GM10266 (cell line): Measurements from ENCODE around the gene GNPTG.

Source experiments
- DNase-seq: peaks from one replicate; pipeline ENCODE4 v3.0.0; 2012; ENCODE audit errors: extremely low spot score
- TF ChIP-seq, protein P1 (sequence below): IDR thresholded peaks from 2 replicates; pipeline ENCODE4 v1.5.1; 2012; ENCODE audit warnings: mild to moderate bottlenecking, low read depth; ENCODE audit not compliant: control insufficient read depth, insufficient read depth; ENCODE audit errors: missing control alignments

GNPTG gene

DNA sequence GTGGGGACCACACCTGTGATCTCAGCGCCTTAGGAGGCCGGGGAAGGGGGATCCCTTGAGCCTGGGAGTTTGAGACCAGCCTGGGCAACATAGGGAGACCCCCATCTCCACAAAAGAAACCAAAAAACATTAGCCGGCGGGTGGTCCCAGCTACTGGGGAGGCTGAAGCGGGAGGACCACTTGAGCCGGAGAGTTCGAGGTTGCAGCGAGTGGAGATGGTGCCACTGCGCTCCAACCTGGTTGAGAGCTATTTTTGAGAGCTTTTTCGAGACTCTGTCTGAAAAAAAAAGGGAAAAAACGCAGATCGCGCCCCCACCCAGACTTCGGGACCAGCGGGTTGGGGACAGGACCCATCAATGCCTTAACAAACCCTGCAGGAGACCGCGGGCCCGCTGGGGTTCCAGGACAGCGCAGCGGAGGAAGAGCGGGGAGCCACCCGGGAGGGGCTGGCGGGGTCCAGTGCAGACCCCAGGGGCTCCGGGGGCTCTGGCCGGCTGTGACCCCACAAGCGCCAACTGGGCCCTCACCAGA, 19.0 kb upstream of the GNPTG start:
- DNase-seq = no peak
- TF ChIP-seq, protein P1, sequence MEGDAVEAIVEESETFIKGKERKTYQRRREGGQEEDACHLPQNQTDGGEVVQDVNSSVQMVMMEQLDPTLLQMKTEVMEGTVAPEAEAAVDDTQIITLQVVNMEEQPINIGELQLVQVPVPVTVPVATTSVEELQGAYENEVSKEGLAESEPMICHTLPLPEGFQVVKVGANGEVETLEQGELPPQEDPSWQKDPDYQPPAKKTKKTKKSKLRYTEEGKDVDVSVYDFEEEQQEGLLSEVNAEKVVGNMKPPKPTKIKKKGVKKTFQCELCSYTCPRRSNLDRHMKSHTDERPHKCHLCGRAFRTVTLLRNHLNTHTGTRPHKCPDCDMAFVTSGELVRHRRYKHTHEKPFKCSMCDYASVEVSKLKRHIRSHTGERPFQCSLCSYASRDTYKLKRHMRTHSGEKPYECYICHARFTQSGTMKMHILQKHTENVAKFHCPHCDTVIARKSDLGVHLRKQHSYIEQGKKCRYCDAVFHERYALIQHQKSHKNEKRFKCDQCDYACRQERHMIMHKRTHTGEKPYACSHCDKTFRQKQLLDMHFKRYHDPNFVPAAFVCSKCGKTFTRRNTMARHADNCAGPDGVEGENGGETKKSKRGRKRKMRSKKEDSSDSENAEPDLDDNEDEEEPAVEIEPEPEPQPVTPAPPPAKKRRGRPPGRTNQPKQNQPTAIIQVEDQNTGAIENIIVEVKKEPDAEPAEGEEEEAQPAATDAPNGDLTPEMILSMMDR = no peak

DNA sequence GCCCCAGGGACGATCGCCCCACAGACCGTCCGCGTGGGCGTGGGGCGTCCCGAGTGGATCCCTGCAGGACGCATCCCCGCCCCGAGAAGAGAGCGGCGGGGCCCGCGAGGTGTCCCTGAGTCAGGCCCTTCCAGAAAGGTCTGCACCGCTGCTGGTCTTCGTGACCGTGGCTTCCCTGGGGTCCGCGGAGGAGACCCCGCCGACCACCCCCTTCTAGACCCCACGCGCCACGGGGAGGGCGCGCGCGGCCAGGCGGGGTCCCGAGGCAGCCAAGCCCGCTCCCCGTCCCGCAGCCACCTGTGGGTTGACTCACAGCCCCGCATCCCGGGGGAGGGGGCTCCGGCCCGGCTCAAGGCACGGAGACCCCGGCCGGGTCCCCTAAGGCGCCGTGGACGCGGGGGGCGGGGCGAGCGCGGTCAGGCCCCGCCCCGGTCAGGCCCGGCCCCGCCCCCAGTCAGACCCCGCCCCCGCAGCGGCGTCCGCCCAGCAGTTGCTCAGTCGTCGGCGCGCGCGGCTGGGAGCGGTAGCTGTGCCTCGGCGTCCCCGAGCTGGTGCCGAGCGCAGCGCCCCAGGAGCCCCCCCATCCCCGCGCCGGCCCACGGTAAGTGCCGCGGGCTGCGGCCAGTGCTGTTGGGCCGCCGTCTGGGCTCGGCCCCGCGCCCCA, 18.4 kb upstream of the GNPTG start, which contains the start of gene BAIAP3:
BAIAP3 (plus strand) TSS at position 497 of the 664 bp plus-strand sequence. CDS start 4,905 bp downstream, outside the sequence.
- peak; percentile 89 for DNase-seq
- TF ChIP-seq, protein P1 = no peak

DNA sequence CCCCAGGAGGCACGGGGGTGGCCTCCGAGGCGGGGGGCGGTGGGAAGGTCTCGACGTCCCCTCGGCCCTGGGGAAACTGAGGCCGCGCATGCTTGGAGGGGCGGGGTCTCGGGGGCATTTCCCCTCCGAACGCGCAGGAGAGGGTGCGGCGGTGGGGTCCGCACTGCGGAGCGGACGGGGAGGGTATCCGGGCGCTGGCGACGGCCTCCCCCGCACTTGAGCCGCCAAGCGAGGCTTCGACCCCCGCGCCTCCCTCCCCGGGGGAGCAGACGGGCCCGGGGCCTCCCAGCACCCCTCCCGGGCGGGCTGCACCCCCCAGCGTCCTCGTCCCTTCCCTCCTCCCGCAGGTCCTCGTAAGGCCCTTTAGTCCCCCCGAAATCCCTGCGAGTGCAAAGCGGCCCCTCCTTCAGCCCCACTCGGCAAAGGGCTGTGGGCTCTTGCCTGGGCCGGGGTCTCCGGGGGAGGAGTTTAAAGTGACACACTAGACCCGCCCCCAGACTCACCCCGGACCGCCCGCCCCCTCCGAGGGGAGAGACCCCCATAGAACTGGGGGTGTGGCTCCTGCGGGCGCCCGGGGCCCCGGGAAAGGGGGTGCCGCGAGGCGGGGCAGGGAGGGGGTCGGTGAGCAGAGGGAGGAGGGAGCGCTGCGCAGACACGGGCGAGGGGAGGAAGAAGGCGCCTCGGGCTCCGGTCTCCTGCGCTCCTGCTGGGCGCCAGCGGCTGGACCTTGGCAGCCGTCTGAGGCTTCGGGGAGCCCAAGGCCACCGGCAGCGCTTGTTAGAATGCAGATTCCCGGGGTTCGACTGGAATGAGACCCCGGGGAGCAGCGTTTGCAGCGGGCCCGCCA, 17.7 kb upstream of the GNPTG start:
- DNase-seq = no peak
- TF ChIP-seq, protein P1 = no peak

DNA sequence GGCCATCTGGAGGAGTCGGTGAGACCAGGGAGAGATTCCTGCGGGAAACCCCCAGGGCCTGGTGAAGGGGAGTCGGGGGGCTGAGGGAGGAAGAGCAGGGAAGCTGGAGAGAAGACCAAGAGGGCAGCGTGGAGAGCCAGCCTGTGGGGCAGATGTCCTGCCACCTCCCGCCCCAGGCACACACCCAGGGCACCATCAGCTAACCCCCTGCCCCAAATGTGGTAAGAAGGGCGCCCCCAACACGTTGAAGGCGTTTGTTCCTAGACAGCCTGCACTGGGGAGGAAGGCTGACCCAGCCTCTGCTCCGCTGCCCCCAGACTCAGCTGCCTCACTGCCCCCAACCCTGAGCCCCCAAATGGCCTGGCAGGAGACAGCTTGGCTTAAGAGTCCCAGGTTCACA, 17.0 kb upstream of the GNPTG start:
- no peak for DNase-seq
- TF ChIP-seq, protein P1 = no peak

DNA sequence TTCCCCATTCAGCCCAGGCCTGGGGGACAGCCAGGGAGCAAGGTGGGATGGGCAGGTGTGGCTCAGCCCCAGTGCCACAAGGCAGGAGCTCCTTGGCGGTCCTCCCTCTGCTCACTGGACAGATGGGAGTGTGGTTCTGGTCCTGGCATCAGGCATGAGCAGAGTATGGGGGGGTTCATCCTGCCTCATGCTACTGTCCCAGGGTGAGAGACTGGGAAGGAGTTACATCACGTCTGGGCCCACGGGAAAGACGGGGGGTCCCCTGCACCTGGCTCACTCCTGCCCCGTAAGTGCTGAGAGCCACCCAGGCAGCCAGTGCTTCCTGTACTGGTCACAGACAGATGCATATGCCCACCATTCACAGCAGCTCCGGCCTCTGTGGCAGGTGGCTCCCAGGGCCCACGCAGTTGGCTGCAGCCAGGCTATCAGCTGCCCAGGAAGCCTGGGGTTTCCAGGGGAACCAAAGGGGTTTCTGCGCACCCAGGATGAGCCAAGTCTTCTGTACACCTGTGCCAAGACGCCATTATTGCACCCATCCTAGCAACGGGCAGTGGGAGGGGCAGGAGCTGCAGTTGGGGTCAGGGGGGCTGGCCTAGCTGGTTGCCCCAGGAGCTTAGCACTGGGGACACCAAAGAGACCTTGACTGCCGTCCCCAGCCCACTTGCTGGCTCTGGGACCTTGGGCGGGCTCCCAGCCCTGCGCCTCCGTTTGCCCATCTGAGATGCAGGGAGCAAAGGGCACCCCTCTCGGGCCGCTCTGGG, 16.3 kb upstream of the GNPTG start:
- TF ChIP-seq, protein P1 = no peak
- DNase-seq = no peak

DNA sequence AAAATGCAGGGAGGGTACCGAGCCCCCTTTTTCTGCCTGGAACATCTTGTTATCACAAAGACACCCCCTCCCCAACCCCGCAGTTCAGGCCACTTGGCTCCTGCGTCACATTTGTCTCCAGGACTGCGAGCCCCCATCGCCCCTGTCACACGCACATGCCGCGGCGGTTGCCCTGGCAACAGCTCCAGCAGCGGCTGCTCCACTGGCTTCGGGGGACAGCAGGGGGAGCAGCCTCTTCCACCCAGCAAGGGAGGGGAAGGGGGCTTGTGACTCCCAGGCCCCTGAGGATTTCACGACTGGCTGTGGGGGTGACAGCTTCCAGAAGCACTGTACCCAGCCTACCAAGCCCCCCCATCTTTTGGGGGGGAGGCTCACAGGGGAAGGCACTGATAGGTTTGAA, 15.7 kb upstream of the GNPTG start:
- TF ChIP-seq, protein P1 = peak; percentile 3
- DNase-seq = no peak
